ENCODE data around the gene TJP2.

TJP2 gene

GRCh38 chr9:69308206-69308931, 134.3 kb downstream of the TJP2 start:
- Histone ChIP-seq H3K9me3 (ENCODE audit: severe bottlenecking) (peaks cover 9% of the 10 kb centered on the region), H3K27me3 (ENCODE audit: insufficient read depth, low read depth, severe bottlenecking) (no peaks in the 10 kb centered on the region), H3K4me3 (ENCODE audit: low read depth, low read length) (no peak overlapping the region), H3K27ac (no peak overlapping the region), H3K36me3 (no peaks in the 10 kb centered on the region)
- no peak for DNase-seq
- TF ChIP-seq CTCF (IDR thresholded peaks at IDR 0.05; ENCODE audit: low read depth, low read length) = no peak

GRCh38 chr9:69313175-69313574, 139.1 kb downstream of the TJP2 start:
- TF ChIP-seq CTCF (IDR thresholded peaks at IDR 0.05; ENCODE audit: low read depth, low read length) = no peak

GRCh38 chr9:69314547-69314946, 140.5 kb downstream of the TJP2 start:
- H3K9me3 ChIP-seq (ENCODE audit: severe bottlenecking) = peaks cover 9% of the 10 kb centered on the region

More at GRCh38 chr9:69313175-69313574, 139.1 kb downstream of the TJP2 start:
- no peak overlapping the region for H3K4me3 ChIP-seq (ENCODE audit: low read depth, low read length)
- no peaks in the 10 kb centered on the region for H3K36me3 ChIP-seq
- H3K27me3 ChIP-seq (ENCODE audit: insufficient read depth, low read depth, severe bottlenecking) = no peaks in the 10 kb centered on the region
- DNase-seq = no peak
- H3K9me3 ChIP-seq (ENCODE audit: severe bottlenecking) = peaks cover 9% of the 10 kb centered on the region
- H3K27ac ChIP-seq = no peak overlapping the region

GRCh38 chr9:69317081-69317480, 143.0 kb downstream of the TJP2 start:
- H3K27ac ChIP-seq = no peak overlapping the region
- TF ChIP-seq CTCF (IDR thresholded peaks at IDR 0.05; ENCODE audit: low read depth, low read length) = no peak
- DNase-seq = no peak
- no peaks in the 10 kb centered on the region for H3K36me3 ChIP-seq
- peaks cover 4% of the 10 kb centered on the region for H3K27me3 ChIP-seq (ENCODE audit: insufficient read depth, low read depth, severe bottlenecking)
- H3K4me3 ChIP-seq (ENCODE audit: low read depth, low read length) = no peak overlapping the region
- H3K9me3 ChIP-seq (ENCODE audit: severe bottlenecking) = peaks cover 9% of the 10 kb centered on the region

More at GRCh38 chr9:69314547-69314946, 140.5 kb downstream of the TJP2 start:
- H3K27me3 ChIP-seq (ENCODE audit: insufficient read depth, low read depth, severe bottlenecking) = no peaks in the 10 kb centered on the region
- no peak for DNase-seq
- no peak overlapping the region for H3K27ac ChIP-seq
- no peak overlapping the region for H3K4me3 ChIP-seq (ENCODE audit: low read depth, low read length)
- TF ChIP-seq CTCF (IDR thresholded peaks at IDR 0.05; ENCODE audit: low read depth, low read length) = no peak
- H3K36me3 ChIP-seq = no peaks in the 10 kb centered on the region

- Histone ChIP-seq H3K27me3 (ENCODE audit: insufficient read depth, low read depth, severe bottlenecking) (peaks cover 4% of the 10 kb centered on the region), H3K27ac (no peak overlapping the region), H3K9me3 (ENCODE audit: severe bottlenecking) (peaks cover 5% of the 10 kb centered on the region), H3K36me3 (no peaks in the 10 kb centered on the region), H3K4me3 (ENCODE audit: low read depth, low read length) (no peak overlapping the region)
- no peak for TF ChIP-seq CTCF (IDR thresholded peaks at IDR 0.05; ENCODE audit: low read depth, low read length)
- DNase-seq = no peak
Measured at GRCh38 chr9:69317894-69318293, 143.8 kb downstream of the TJP2 start.

All from WERI-Rb-1 (cell line).